GM18519 (cell line): Measurements from ENCODE around the gene RHD.
A peak's percentile ranks its signal among the peaks of the same experiment; 100 is the strongest.
"Not testable (repeated sequence)": the region's sequence is repeated elsewhere in the genome, so short reads cannot be mapped to it uniquely, and the experiment has no call there.

ENCODE experiments used
- ATAC-seq: cut with Tn5 transposase; IDR thresholded peaks from one replicate; pipeline ENCODE4 v1.9.1; 2021; ENCODE audit warnings: mild to moderate bottlenecking, moderate library complexity; ENCODE audit not compliant: unreplicated experiment, low FRiP score

The RHD gene

GRCh38 chr1:25272238-25272637 lies at the start of gene RHD:
RHD (plus strand) TSS chr1:25272509; CDS start chr1:25272548, 39 bp downstream.
- not testable (repeated sequence) for ATAC-seq

- ATAC-seq: no peak
Observed at GRCh38 chr1:25222606-25223005, 49.7 kb upstream of the RHD start.

GRCh38 chr1:25223471-25223870 lies 48.8 kb upstream of the RHD start:
- no peak for ATAC-seq

- no peak for ATAC-seq
Observed at GRCh38 chr1:25232027-25232865, 40.1 kb upstream of the RHD start, which contains the start of gene SYF2. SYF2 (minus strand) TSS chr1:25232502; CDS start chr1:25232467, 35 bp downstream.

- ATAC-seq: no peak
Observed at GRCh38 chr1:25232866-25233784, 39.2 kb upstream of the RHD start.

GRCh38 chr1:25235411-25235810 lies 36.9 kb upstream of the RHD start:
- ATAC-seq: not testable (repeated sequence)

- ATAC-seq: not testable (repeated sequence)
Observed at GRCh38 chr1:25236261-25236660, 36.0 kb upstream of the RHD start.

GRCh38 chr1:25238046-25238445 lies 34.3 kb upstream of the RHD start:
- ATAC-seq: no peak

- ATAC-seq: peak; percentile 40
Observed at GRCh38 chr1:25239681-25240541, 32.4 kb upstream of the RHD start.

GRCh38 chr1:25243907-25244306 lies 28.4 kb upstream of the RHD start:
- ATAC-seq: no peak

- ATAC-seq: no peak
Observed at GRCh38 chr1:25245393-25245792, 26.9 kb upstream of the RHD start.

- no peak for ATAC-seq
Observed at GRCh38 chr1:25245809-25246599, 26.3 kb upstream of the RHD start.

- ATAC-seq: no peak
Observed at GRCh38 chr1:25246600-25247023, 25.7 kb upstream of the RHD start.

- peak; percentile 77 for ATAC-seq
Observed at GRCh38 chr1:25247024-25247828, 25.1 kb upstream of the RHD start, which contains the start of gene RSRP1. RSRP1 (minus strand) TSS chr1:25247454; CDS start chr1:25246963, 491 bp downstream.

GRCh38 chr1:25247829-25248754 lies 24.2 kb upstream of the RHD start:
- ATAC-seq: no peak

- no peak for ATAC-seq
Observed at GRCh38 chr1:25253911-25254310, 18.4 kb upstream of the RHD start.
